Liver (tissue), 9 donors: ENCODE results near the gene PPM1E. TPM values are rescaled to one million over a fixed set of nuclear protein-coding genes. Genes with fewer than 3 reads are reported as not detected.
A peak's percentile ranks its signal among the peaks of the same experiment; 100 is the strongest.

Source experiments
- DNase-seq: peaks from one replicate; pipeline ENCODE4 v3.0.0-alpha.2; 2017; ENCODE audit warnings: low spot score
- H3K27ac ChIP-seq, 2 donors: one replicate each; pipeline ENCODE4 v1.7.0; 2013; ENCODE audit warnings: inconsistent platforms in 2 of 2, low read length in 2 of 2, control low read depth in 1 of 2, low read depth in 1 of 2, mild to moderate bottlenecking in 1 of 2
- H3K27me3 ChIP-seq, 4 donors: one replicate each; pipeline versions ENCODE4 v1.6.1 to v1.7.0; 2013; ENCODE audit warnings: low read length in 3 of 4, inconsistent platforms in 1 of 4, mild to moderate bottlenecking in 1 of 4, moderate library complexity in 1 of 4; ENCODE audit not compliant: control insufficient read depth in 4 of 4, insufficient read depth in 4 of 4
- H3K36me3 ChIP-seq, 4 donors: one replicate each; pipeline versions ENCODE4 v1.6.1 to v1.7.0; 2013; ENCODE audit warnings: low read length in 3 of 4, mild to moderate bottlenecking in 3 of 4, low read depth in 1 of 4, moderate library complexity in 1 of 4; ENCODE audit not compliant: control insufficient read depth in 4 of 4, insufficient read depth in 3 of 4
- H3K4me1 ChIP-seq, 4 donors: one replicate each; pipeline versions ENCODE4 v1.6.1 to v1.7.0; 2013; ENCODE audit warnings: low read length in 3 of 4, mild to moderate bottlenecking in 3 of 4, moderate library complexity in 1 of 4; ENCODE audit not compliant: control insufficient read depth in 4 of 4, insufficient read depth in 4 of 4
- H3K4me3 ChIP-seq, 3 donors: one replicate each; pipeline versions ENCODE4 v1.6.1 to v1.7.0; 2013; ENCODE audit warnings: low read length in 3 of 3, control low read depth in 1 of 3, low read depth in 1 of 3, mild to moderate bottlenecking in 1 of 3
- H3K9ac ChIP-seq, 2 donors: one replicate each; pipeline ENCODE4 v1.7.0; 2013; ENCODE audit warnings: low read length in 2 of 2, mild to moderate bottlenecking in 2 of 2, moderate library complexity in 2 of 2, control low read depth in 1 of 2, low read depth in 1 of 2
- H3K9me3 ChIP-seq, 4 donors: one replicate each; pipeline versions ENCODE4 v1.6.1 to v1.7.0; 2013; ENCODE audit warnings: low read length in 3 of 4; ENCODE audit not compliant: control insufficient read depth in 4 of 4
- CTCF ChIP-seq: fragments of 150-350 bp; IDR thresholded peaks from 2 replicates; pipeline ENCODE4 v1.5.1; 2017; ENCODE audit warnings: improper control_type of control experiment, low read depth, low read length; ENCODE audit not compliant: missing input control
- EGR1 ChIP-seq, 2 donors: IDR thresholded peaks; 2 replicates each; pipeline ENCODE4 v1.6.1; 2016 to 2018; ENCODE audit warnings: antibody characterized with exemption in 2 of 2, low read depth in 2 of 2
- FOXA1 ChIP-seq: IDR thresholded peaks from 2 replicates; pipeline ENCODE4 v1.6.1; 2016; ENCODE audit warnings: antibody characterized with exemption
- FOXA2 ChIP-seq: IDR thresholded peaks from 2 replicates; pipeline ENCODE4 v1.6.1; 2016; ENCODE audit warnings: antibody characterized with exemption
- GABPA ChIP-seq, 2 donors: IDR thresholded peaks in 1 of 2; conservative IDR thresholded peaks in 1 of 2; 2 replicates each; pipeline ENCODE4 v1.6.1; 2016; ENCODE audit warnings: antibody characterized with exemption in 2 of 2, mild to moderate bottlenecking in 1 of 2, moderate library complexity in 1 of 2
- HNF4A ChIP-seq, 2 donors: conservative IDR thresholded peaks; 2 replicates each; pipeline ENCODE4 v1.6.1; 2016; ENCODE audit warnings: antibody characterized with exemption in 2 of 2, mild to moderate bottlenecking in 2 of 2
- HNF4G ChIP-seq: IDR thresholded peaks from 2 replicates; pipeline ENCODE4 v1.6.1; 2016; ENCODE audit warnings: antibody characterized with exemption
- JUND ChIP-seq, 2 donors: IDR thresholded peaks; 2 replicates each; pipeline ENCODE4 v1.6.1; 2016; ENCODE audit warnings: antibody characterized with exemption in 2 of 2
- NR2F2 ChIP-seq: IDR thresholded peaks from 2 replicates; pipeline ENCODE4 v1.6.1; 2016; ENCODE audit warnings: antibody characterized with exemption
- RAD21 ChIP-seq, 2 donors: IDR thresholded peaks; 2 replicates each; pipeline ENCODE4 v1.6.1; 2016; ENCODE audit warnings: antibody characterized with exemption in 2 of 2, mild to moderate bottlenecking in 2 of 2
- REST ChIP-seq: IDR thresholded peaks from 2 replicates; pipeline ENCODE4 v1.6.1; 2016; ENCODE audit warnings: antibody characterized with exemption, mild to moderate bottlenecking
- RXRA ChIP-seq, 2 donors: IDR thresholded peaks; 2 replicates each; pipeline ENCODE4 v1.6.1; 2017 to 2018; ENCODE audit warnings: antibody characterized with exemption in 2 of 2, mild to moderate bottlenecking in 1 of 2
- SP1 ChIP-seq: IDR thresholded peaks from 2 replicates; pipeline ENCODE4 v1.6.1; 2018; ENCODE audit warnings: antibody characterized with exemption, mild to moderate bottlenecking
- TAF1 ChIP-seq: conservative IDR thresholded peaks from 2 replicates; pipeline ENCODE4 v1.6.1; 2016; ENCODE audit warnings: antibody characterized with exemption, mild to moderate bottlenecking
- YY1 ChIP-seq: IDR thresholded peaks from 2 replicates; pipeline ENCODE4 v1.6.1; 2016; ENCODE audit warnings: antibody characterized with exemption, mild to moderate bottlenecking
- WGBS: extraction: QIAGEN DNeasy Blood & Tissue Kit; methylation state at CpG from one replicate; pipeline ENCODE4 v1.1.7; 2013; 5-methylcytosine and 5-hydroxymethylcytosine counted together
- polyA plus RNA-seq, 2 donors: library from polyadenylated mRNA; stranded (reverse) in 1 of 2; unstranded in 1 of 2; fragments of 200-250 nt in 1 of 2; fragments of >200 nt in 1 of 2; fragmentation: Nextera tagmentation in 1 of 2; extraction: Ambion mirVana in 1 of 2; gene quantifications; one replicate each; pipeline versions ENCODE4 v1.2.1 to v1.2.3, GENCODE V29; 2013 to 2015
- total RNA-seq, 2 donors: library from RNA; depleted of rRNA; stranded (reverse); fragments of >200 nt; gene quantifications; one replicate each; pipeline ENCODE4 v1.2.3, GENCODE V29; 2014
- TF ChIP-seq, protein P1 (sequence below): IDR thresholded peaks from 2 replicates; pipeline ENCODE4 v1.6.1; 2016; ENCODE audit warnings: antibody characterized with exemption
- TF ChIP-seq, protein P2 (sequence below): IDR thresholded peaks from 2 replicates; pipeline ENCODE4 v1.6.1; 2016; ENCODE audit warnings: antibody characterized with exemption
- TF ChIP-seq, protein P3 (sequence below): IDR thresholded peaks from 2 replicates; pipeline ENCODE4 v1.6.1; 2016; ENCODE audit warnings: antibody characterized with exemption
- donor health status: healthy.
- donor health status: healthy.
- donor health status: healthy.
- donor health status: healthy.
- donor health status: healthy.

Gene PPM1E
- total and polyA plus RNA-seq, 4 donors = 0.25 to 0.61 (median 0.50) TPM; not detected in 1

DNA sequence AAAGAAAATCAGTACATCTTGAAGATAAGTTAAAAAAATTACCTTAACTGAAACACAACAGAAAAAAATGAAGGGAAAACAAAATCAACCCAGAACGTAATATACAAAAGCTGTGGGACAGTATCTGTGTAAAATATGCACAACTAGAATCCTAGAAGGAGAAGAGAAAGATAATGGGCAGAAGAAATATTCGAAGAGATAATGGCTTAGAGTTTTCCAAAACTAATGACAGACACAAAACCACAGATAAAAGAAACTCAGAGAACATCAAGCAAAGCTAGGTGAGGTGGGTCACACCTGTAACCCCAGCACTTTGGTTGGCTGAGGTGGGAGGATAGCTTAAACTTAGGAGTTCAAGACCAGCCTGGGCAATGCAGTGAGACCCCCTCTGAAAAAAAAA lies 234.0 kb downstream of the PPM1E start:
- no peaks in the 10 kb centered on the region for H3K36me3 ChIP-seq
- no peaks in the 10 kb centered on the region for H3K9me3 ChIP-seq
- no peak for TF ChIP-seq SP1
- no peak for TF ChIP-seq RXRA (IDR thresholded peaks at IDR 0.05)
- TF ChIP-seq TAF1 = no peak
- no peak for TF ChIP-seq JUND (IDR thresholded peaks at IDR 0.05)
- TF ChIP-seq HNF4A (conservative IDR thresholded peaks at IDR 0.05) = no peak
- no peak for TF ChIP-seq EGR1 (IDR thresholded peaks at IDR 0.05; ENCODE audit: low read depth in 2 of 2)
- TF ChIP-seq, protein P1, sequence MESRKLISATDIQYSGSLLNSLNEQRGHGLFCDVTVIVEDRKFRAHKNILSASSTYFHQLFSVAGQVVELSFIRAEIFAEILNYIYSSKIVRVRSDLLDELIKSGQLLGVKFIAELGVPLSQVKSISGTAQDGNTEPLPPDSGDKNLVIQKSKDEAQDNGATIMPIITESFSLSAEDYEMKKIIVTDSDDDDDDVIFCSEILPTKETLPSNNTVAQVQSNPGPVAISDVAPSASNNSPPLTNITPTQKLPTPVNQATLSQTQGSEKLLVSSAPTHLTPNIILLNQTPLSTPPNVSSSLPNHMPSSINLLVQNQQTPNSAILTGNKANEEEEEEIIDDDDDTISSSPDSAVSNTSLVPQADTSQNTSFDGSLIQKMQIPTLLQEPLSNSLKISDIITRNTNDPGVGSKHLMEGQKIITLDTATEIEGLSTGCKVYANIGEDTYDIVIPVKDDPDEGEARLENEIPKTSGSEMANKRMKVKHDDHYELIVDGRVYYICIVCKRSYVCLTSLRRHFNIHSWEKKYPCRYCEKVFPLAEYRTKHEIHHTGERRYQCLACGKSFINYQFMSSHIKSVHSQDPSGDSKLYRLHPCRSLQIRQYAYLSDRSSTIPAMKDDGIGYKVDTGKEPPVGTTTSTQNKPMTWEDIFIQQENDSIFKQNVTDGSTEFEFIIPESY = no peak
- TF ChIP-seq, protein P2, sequence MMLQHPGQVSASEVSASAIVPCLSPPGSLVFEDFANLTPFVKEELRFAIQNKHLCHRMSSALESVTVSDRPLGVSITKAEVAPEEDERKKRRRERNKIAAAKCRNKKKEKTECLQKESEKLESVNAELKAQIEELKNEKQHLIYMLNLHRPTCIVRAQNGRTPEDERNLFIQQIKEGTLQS = no peak
- no peak for TF ChIP-seq NR2F2
- no peak for TF ChIP-seq FOXA1
- TF ChIP-seq HNF4G = no peak
- no peak for TF ChIP-seq RAD21 (IDR thresholded peaks at IDR 0.05)
- TF ChIP-seq YY1 = no peak
- no peak for TF ChIP-seq GABPA (IDR thresholded peaks at IDR 0.05 in 1 of 2, conservative IDR thresholded peaks at IDR 0.05 in 1 of 2)
- TF ChIP-seq REST = no peak
- no peak for TF ChIP-seq FOXA2
- no peak for DNase-seq
- H3K27ac ChIP-seq = no peak overlapping the region
- WGBS = 99% methylated on average over 2 of the region's 2 CpGs
- H3K9ac ChIP-seq = no peak overlapping the region
- H3K4me3 ChIP-seq = no peak overlapping the region
- no peaks in the 10 kb centered on the region for H3K27me3 ChIP-seq
- H3K4me1 ChIP-seq = peaks cover 0 to 16% (median 13%) of the 10 kb centered on the region in 4 donors

DNA sequence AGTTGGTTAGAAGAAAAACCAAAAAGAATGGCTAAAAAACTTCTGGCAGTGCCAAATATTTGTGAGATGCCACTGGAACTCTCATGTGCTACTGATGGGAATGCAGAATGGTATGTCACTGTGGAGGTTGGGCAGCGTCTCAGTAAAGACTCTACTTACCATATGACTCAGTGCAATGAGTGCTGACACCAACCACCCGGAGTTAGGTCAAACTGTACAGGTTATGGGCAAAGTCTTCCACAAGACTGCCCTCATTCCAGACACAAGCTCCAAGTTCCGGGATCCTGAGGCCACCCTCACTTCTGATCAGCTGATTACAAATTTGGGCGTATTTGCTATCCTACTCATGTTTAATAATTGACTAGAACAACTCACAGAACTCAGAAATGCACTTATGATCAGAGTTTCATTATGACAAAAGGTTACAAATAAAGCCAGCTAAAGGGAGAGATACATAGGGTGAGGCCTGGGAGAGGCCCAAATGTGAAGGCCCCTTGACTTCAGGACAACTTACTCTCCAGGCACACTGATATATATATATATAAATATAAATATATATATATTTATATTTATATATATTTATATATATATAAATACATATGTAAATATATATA lies 236.2 kb downstream of the PPM1E start:
- no peak for DNase-seq
- Histone ChIP-seq H3K4me1 (peaks cover 0 to 18% (median 13%) of the 10 kb centered on the region in 4 donors), H3K36me3 (no peaks in the 10 kb centered on the region), H3K9ac (no peak overlapping the region), H3K9me3 (no peaks in the 10 kb centered on the region), H3K27me3 (no peaks in the 10 kb centered on the region), H3K4me3 (no peak overlapping the region), H3K27ac (peak overlapping the region; percentile 72 to 84)
- 32% methylated on average over 4 of the region's 4 CpGs for WGBS
- peak in 1 of 2 donors; percentile 67 for TF ChIP-seq GABPA (IDR thresholded peaks at IDR 0.05 in 1 of 2, conservative IDR thresholded peaks at IDR 0.05 in 1 of 2)
- TF ChIP-seq FOXA1 = no peak
- TF ChIP-seq EGR1 (IDR thresholded peaks at IDR 0.05; ENCODE audit: low read depth in 2 of 2) = peak in 1 of 2 donors; percentile 74
- TF ChIP-seq SP1 = peak; percentile 96
- TF ChIP-seq, protein P2 = peak; percentile 57
- TF ChIP-seq YY1 = peak; percentile 78
- TF ChIP-seq TAF1 = no peak
- peak; percentile 62 for TF ChIP-seq REST
- TF ChIP-seq NR2F2 = peak; percentile 60
- peak; percentile 93 to 97 for TF ChIP-seq RXRA (IDR thresholded peaks at IDR 0.05)
- TF ChIP-seq JUND (IDR thresholded peaks at IDR 0.05) = peak; percentile 81 to 92
- peak; percentile 89 for TF ChIP-seq HNF4G
- peak; percentile 42 to 45 for TF ChIP-seq RAD21 (IDR thresholded peaks at IDR 0.05)
- no peak for TF ChIP-seq CTCF
- TF ChIP-seq, protein P3, sequence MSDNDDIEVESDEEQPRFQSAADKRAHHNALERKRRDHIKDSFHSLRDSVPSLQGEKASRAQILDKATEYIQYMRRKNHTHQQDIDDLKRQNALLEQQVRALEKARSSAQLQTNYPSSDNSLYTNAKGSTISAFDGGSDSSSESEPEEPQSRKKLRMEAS = peak; percentile 83
